ENCODE measurements around the gene JKAMP. TPM values are rescaled to one million over a fixed set of nuclear protein-coding genes. Genes with fewer than 3 reads are reported as not detected.

The JKAMP gene
- total and polyA plus RNA-seq, 12 donors: 19.6 to 31.9 (median 26.4) TPM

GRCh38 chr14:59483363-59483762 lies 954 bp upstream of the JKAMP start:
- H3K27me3 ChIP-seq: no peaks in the 10 kb centered on the region
- peak overlapping the region in 9 of 10 donors; percentile 92 to 98 (median 96) for H3K27ac ChIP-seq
- peak overlapping the region; percentile 78 to 96 (median 90) for H3K4me3 ChIP-seq
- peak in 1 of 8 donors; percentile 4 for ATAC-seq
- peaks cover 0 to 26% (median 3%) of the 10 kb centered on the region in 9 donors for H3K36me3 ChIP-seq
- WGBS, 2 donors: 6% methylated on average over 16 of the region's 16 CpGs
- no peaks in the 10 kb centered on the region for H3K9me3 ChIP-seq
- intact Hi-C loops (cut with DNase I): no loop called here
- H3K4me1 ChIP-seq: peaks cover 3 to 75% (median 55%) of the 10 kb centered on the region in 9 donors
- DNase-seq: no peak
- no peak for TF ChIP-seq CTCF (IDR thresholded peaks at IDR 0.05)

GRCh38 chr14:59484639-59485175 lies 390 bp downstream of the JKAMP start:
- no peaks in the 10 kb centered on the region for H3K27me3 ChIP-seq
- WGBS, 2 donors: 0 to 1% methylated on average over 32 of the region's 32 CpGs
- H3K9me3 ChIP-seq: no peaks in the 10 kb centered on the region
- DNase-seq (no peak), ATAC-seq (peak; percentile 58 to 82 (median 74))
- peak overlapping the region; percentile 92 to 98 (median 96) for H3K27ac ChIP-seq
- intact Hi-C loops (cut with DNase I): no loop called here
- peaks cover 0 to 32% (median 14%) of the 10 kb centered on the region in 9 donors for H3K36me3 ChIP-seq
- H3K4me3 ChIP-seq: peak overlapping the region; percentile 78 to 96 (median 90)
- peaks cover 3 to 85% (median 55%) of the 10 kb centered on the region in 9 donors for H3K4me1 ChIP-seq
- TF ChIP-seq CTCF (IDR thresholded peaks at IDR 0.05): no peak

- WGBS, 2 donors: 89 to 96% methylated on average over 3 of the region's 3 CpGs
- H3K27me3 ChIP-seq: no peaks in the 10 kb centered on the region
- H3K4me3 ChIP-seq: no peak overlapping the region
- no peak overlapping the region for H3K27ac ChIP-seq
- no peak for DNase-seq
- intact Hi-C loops (cut with DNase I): no loop called here
- H3K9me3 ChIP-seq: no peaks in the 10 kb centered on the region
- no peak for ATAC-seq
- H3K36me3 ChIP-seq: peaks cover 0 to 93% (median 54%) of the 10 kb centered on the region in 9 donors
- TF ChIP-seq CTCF (IDR thresholded peaks at IDR 0.05): no peak
- H3K4me1 ChIP-seq: peaks cover 0 to 44% (median 11%) of the 10 kb centered on the region in 9 donors
These were observed 6.4 kb downstream of the JKAMP start for GRCh38 chr14:59490756-59491155.

GRCh38 chr14:59492384-59492783 lies 8.1 kb downstream of the JKAMP start:
- intact Hi-C loops (cut with DNase I): no loop called here
- DNase-seq: no peak
- Histone ChIP-seq H3K27ac (no peak overlapping the region), H3K36me3 (peaks cover 0 to 100% (median 54%) of the 10 kb centered on the region in 9 donors), H3K4me3 (no peak overlapping the region), H3K27me3 (no peaks in the 10 kb centered on the region), H3K4me1 (peaks cover 0 to 28% (median 0%) of the 10 kb centered on the region in 9 donors), H3K9me3 (no peaks in the 10 kb centered on the region)
- WGBS, 2 donors: 32 to 57% methylated on average over 1 of the region's 1 CpG
- TF ChIP-seq CTCF (IDR thresholded peaks at IDR 0.05): no peak
- peak in 1 of 8 donors; percentile 58 for ATAC-seq
